ENCODE data around the gene CYP2A7. TPM values are rescaled to one million over a fixed set of nuclear protein-coding genes. Genes with fewer than 3 reads are reported as not detected.

The CYP2A7 gene
- total and polyA plus RNA-seq, 2 of the 8 experiments (the other 6 are each of a cell fraction or from before 2014, with no cell fraction given), result 0.23 TPM; not detected in 1

GRCh38 chr19:40908976-40909375 lies 26.9 kb upstream of the CYP2A7 start (continued):
- TF ChIP-seq CHD7 (IDR thresholded peaks at IDR 0.05; ENCODE audit: insufficient replicate concordance, low read length), result no peak
- TF ChIP-seq SIN3A (conservative IDR thresholded peaks at IDR 0.05 in 1 of 2, IDR thresholded peaks at IDR 0.05 in 1 of 2; ENCODE audit: low read depth in 1 of 2, low read length in 2 of 2), result no peak
- no peak for TF ChIP-seq HDAC6 (IDR thresholded peaks at IDR 0.05; ENCODE audit: low read depth, low read length)
- no peak for TF ChIP-seq RBBP5 (IDR thresholded peaks at IDR 0.05; ENCODE audit: borderline replicate concordance, low read depth, low read length)
- no peak for TF ChIP-seq E2F6 (IDR thresholded peaks at IDR 0.05)
- no peak for TF ChIP-seq POLR2AphosphoS5 (IDR thresholded peaks at IDR 0.05; ENCODE audit: low read depth, low read length)
- TF ChIP-seq ATF2 (IDR thresholded peaks at IDR 0.05; ENCODE audit: low read length), result no peak
- no peak for TF ChIP-seq SP1 (IDR thresholded peaks at IDR 0.05; ENCODE audit: low read depth, low read length)
- no peak for TF ChIP-seq GTF2F1 (IDR thresholded peaks at IDR 0.05; ENCODE audit: borderline replicate concordance, low read depth, low read length)
